HUDEP-2 (cell line): ENCODE results near the gene PDIA3.
"Not testable (repeated sequence)": the region's sequence is repeated elsewhere in the genome, so short reads cannot be mapped to it uniquely, and the experiment has no call there.

Experiments
- DNase-seq, 76 experiments: peaks; one replicate each; lab custom pipeline; 2025; ENCODE audit not compliant: unreplicated experiment in 76 of 76; lab: John Stamatoyannopoulos, UW

PDIA3 gene

GRCh38 chr15:43746245-43746902 is at the start of gene PDIA3:
Gene PDIA3 (plus strand): TSS chr15:43746438. CDS start chr15:43746540, 102 bp downstream.
- DNase-seq, result peak in 74 of 76 experiments; percentile 30 to 92 (median 79)

GRCh38 chr15:43702174-43702573 is 44.1 kb upstream of the PDIA3 start:
- DNase-seq, result no peak

- no peak for DNase-seq
Observed at GRCh38 chr15:43702701-43703424, 43.4 kb upstream of the PDIA3 start.

- not testable (repeated sequence) for DNase-seq
Observed at GRCh38 chr15:43710431-43711131, 35.7 kb upstream of the PDIA3 start.

- no peak for DNase-seq
Observed at GRCh38 chr15:43723151-43723550, 23.1 kb upstream of the PDIA3 start.

- not testable (repeated sequence) for DNase-seq
Observed at GRCh38 chr15:43726306-43726705, 19.9 kb upstream of the PDIA3 start.

- DNase-seq, result not testable (repeated sequence)
Observed at GRCh38 chr15:43728053-43728725, 18.0 kb upstream of the PDIA3 start.

GRCh38 chr15:43735416-43735815 is 10.8 kb upstream of the PDIA3 start:
- no peak for DNase-seq

- peak in 35 of 76 experiments; percentile 5 to 68 (median 33) for DNase-seq
Observed at GRCh38 chr15:43746903-43747309, 668 bp downstream of the PDIA3 start.

GRCh38 chr15:43748376-43748775 is 2.1 kb downstream of the PDIA3 start:
- peak in 1 of 76 experiments; percentile 2 for DNase-seq

- no peak for DNase-seq
Observed at GRCh38 chr15:43749690-43750345, 3.6 kb downstream of the PDIA3 start.

GRCh38 chr15:43751885-43752284 is 5.6 kb downstream of the PDIA3 start:
- DNase-seq, result no peak

GRCh38 chr15:43762824-43763223 is 16.6 kb downstream of the PDIA3 start:
- no peak for DNase-seq

GRCh38 chr15:43763819-43764446 is 17.7 kb downstream of the PDIA3 start:
- DNase-seq, result no peak

- peak in 51 of 76 experiments; percentile 1 to 67 (median 27) for DNase-seq
Observed at GRCh38 chr15:43769584-43770228, 23.5 kb downstream of the PDIA3 start.

- DNase-seq, result peak in 1 of 76 experiments; percentile 5
Observed at GRCh38 chr15:43771816-43772215, 25.6 kb downstream of the PDIA3 start.

- no peak for DNase-seq
Observed at GRCh38 chr15:43772624-43773023, 26.4 kb downstream of the PDIA3 start.

GRCh38 chr15:43774062-43774461 is 27.8 kb downstream of the PDIA3 start:
- no peak for DNase-seq

GRCh38 chr15:43775411-43775965 is 29.2 kb downstream of the PDIA3 start:
- DNase-seq, result peak in 1 of 76 experiments; percentile 22
